SU-DHL-6 (cell line): ENCODE measurements around the gene HTR1E.

Source experiments
- H2AFZ ChIP-seq: fragments of 200-600 bp; sonication (generic); 2 replicates; pipeline ENCODE4 v1.6.1; 2014; ENCODE audit warnings: low read depth, mild to moderate bottlenecking, moderate library complexity, mixed read lengths, antibody characterized with exemption, low read length; ENCODE audit not compliant: severe bottlenecking
- H3F3A ChIP-seq: fragments of 200-600 bp; shearing (Covaris generic); 2 replicates; pipeline ENCODE4 v1.6.0; 2016; ENCODE audit warnings: antibody characterized with exemption, mild to moderate bottlenecking; ENCODE audit not compliant: insufficient read depth
- H3K27ac ChIP-seq: fragments of 200-600 bp; sonication (generic); 2 replicates; pipeline ENCODE4 v1.5.1; 2016; ENCODE audit warnings: low read depth, mild to moderate bottlenecking, low read length, moderate library complexity, mixed read lengths
- H3K27me3 ChIP-seq: fragments of 200-600 bp; sonication (generic), shearing (Covaris generic); 2 replicates; pipeline ENCODE4 v1.6.0; 2014; ENCODE audit warnings: mild to moderate bottlenecking, low read length
- H3K36me3 ChIP-seq: fragments of 200-600 bp; sonication (generic); 2 replicates; pipeline ENCODE4 v1.6.1; 2014; ENCODE audit warnings: mild to moderate bottlenecking, low read length, mixed read lengths
- H3K4me2 ChIP-seq: fragments of 300-600, 200-600 bp; shearing (Covaris generic), sonication (generic); 2 replicates; pipeline ENCODE4 v1.6.0; 2014; ENCODE audit warnings: low read length, low read depth, mild to moderate bottlenecking; ENCODE audit not compliant: poor library complexity, severe bottlenecking
- H3K4me3 ChIP-seq: fragments of 200-600 bp; sonication (generic); 2 replicates; pipeline ENCODE4 v1.5.1; 2014; ENCODE audit warnings: antibody characterized with exemption, low read length, mild to moderate bottlenecking, mixed read lengths; ENCODE audit not compliant: insufficient read depth, poor library complexity, severe bottlenecking
- H3K79me2 ChIP-seq: fragments of 200-600 bp; sonication (generic); 2 replicates; pipeline ENCODE4 v1.6.1; 2014; ENCODE audit warnings: mild to moderate bottlenecking, low read length, moderate library complexity; ENCODE audit not compliant: insufficient read depth
- H3K9ac ChIP-seq: fragments of 200-600 bp; sonication (generic); 2 replicates; pipeline ENCODE4 v1.7.0; 2014; ENCODE audit warnings: mild to moderate bottlenecking, low read length
- H3K9me2 ChIP-seq: fragments of 200-600 bp; sonication (generic); replicated peaks from 2 replicates; pipeline ENCODE4 v1.6.1; 2014; ENCODE audit warnings: low read length; ENCODE audit not compliant: insufficient read depth
- H3K9me3 ChIP-seq: fragments of 200-600 bp; sonication (generic); 2 replicates; pipeline ENCODE4 v1.6.1; 2014; ENCODE audit warnings: low read length, mixed read lengths; ENCODE audit not compliant: insufficient read depth
- H4K20me1 ChIP-seq: fragments of 200-600 bp; sonication (generic); 2 replicates; pipeline ENCODE4 v1.6.1; 2014; ENCODE audit warnings: low read depth, mild to moderate bottlenecking, antibody characterized with exemption, low read length, moderate library complexity, mixed read lengths
- CTCF ChIP-seq: fragments of 200-600 bp; sonication (generic); IDR thresholded peaks from one replicate; pipeline ENCODE4 v1.5.1; 2017; ENCODE audit warnings: antibody characterized with exemption, mild to moderate bottlenecking, low read length, moderate library complexity; ENCODE audit not compliant: insufficient read depth, poor library complexity, severe bottlenecking
- EZH2phosphoT487 ChIP-seq: fragments of 200-600 bp; sonication (generic), shearing (Covaris generic); conservative IDR thresholded peaks from 2 replicates; pipeline ENCODE4 v1.6.1; 2018; ENCODE audit warnings: mild to moderate bottlenecking, antibody characterized with exemption, low read length, moderate library complexity, mixed read lengths

HTR1E gene

GRCh38 chr6:86936834-86937218, 502 bp upstream of the HTR1E start:
- no peak overlapping the region for H3K9ac ChIP-seq
- no peaks in the 10 kb centered on the region for H3K36me3 ChIP-seq
- TF ChIP-seq CTCF (no peak), EZH2phosphoT487 (no peak)
- no peak overlapping the region for H3K4me3 ChIP-seq
- no peaks in the 10 kb centered on the region for H3K9me2 ChIP-seq
- H3K79me2 ChIP-seq: no peaks in the 10 kb centered on the region
- no peak overlapping the region for H3K27ac ChIP-seq
- H4K20me1 ChIP-seq: no peaks in the 10 kb centered on the region
- H3K9me3 ChIP-seq: no peaks in the 10 kb centered on the region
- no peaks in the 10 kb centered on the region for H3K27me3 ChIP-seq
- no peak overlapping the region for H2AFZ ChIP-seq
- no peaks in the 10 kb centered on the region for H3F3A ChIP-seq
- H3K4me2 ChIP-seq: no peak overlapping the region

- no peak overlapping the region for H3K4me3 ChIP-seq
- no peak overlapping the region for H3K4me2 ChIP-seq
- H3K36me3 ChIP-seq: no peaks in the 10 kb centered on the region
- no peak overlapping the region for H2AFZ ChIP-seq
- no peaks in the 10 kb centered on the region for H3K27me3 ChIP-seq
- H3K79me2 ChIP-seq: no peaks in the 10 kb centered on the region
- no peak overlapping the region for H3K27ac ChIP-seq
- no peaks in the 10 kb centered on the region for H4K20me1 ChIP-seq
- no peak overlapping the region for H3K9ac ChIP-seq
- no peaks in the 10 kb centered on the region for H3K9me2 ChIP-seq
- H3F3A ChIP-seq: no peaks in the 10 kb centered on the region
- no peak for TF ChIP-seq EZH2phosphoT487
- no peak for TF ChIP-seq CTCF
- no peaks in the 10 kb centered on the region for H3K9me3 ChIP-seq
Measured at GRCh38 chr6:86938814-86939213, 1.5 kb downstream of the HTR1E start.

- H3K79me2 ChIP-seq: no peaks in the 10 kb centered on the region
- no peak overlapping the region for H3K4me3 ChIP-seq
- no peaks in the 10 kb centered on the region for H3K27me3 ChIP-seq
- H3K9ac ChIP-seq: no peak overlapping the region
- H4K20me1 ChIP-seq: no peaks in the 10 kb centered on the region
- no peaks in the 10 kb centered on the region for H3K36me3 ChIP-seq
- H3F3A ChIP-seq: no peaks in the 10 kb centered on the region
- H3K4me2 ChIP-seq: no peak overlapping the region
- H3K27ac ChIP-seq: no peak overlapping the region
- TF ChIP-seq CTCF (no peak), EZH2phosphoT487 (no peak)
- no peaks in the 10 kb centered on the region for H3K9me3 ChIP-seq
- no peak overlapping the region for H2AFZ ChIP-seq
- H3K9me2 ChIP-seq: no peaks in the 10 kb centered on the region
Measured at GRCh38 chr6:86941461-86941860, 4.1 kb downstream of the HTR1E start.
